ENCODE results near the gene SLC7A6.

The SLC7A6 gene

DNA sequence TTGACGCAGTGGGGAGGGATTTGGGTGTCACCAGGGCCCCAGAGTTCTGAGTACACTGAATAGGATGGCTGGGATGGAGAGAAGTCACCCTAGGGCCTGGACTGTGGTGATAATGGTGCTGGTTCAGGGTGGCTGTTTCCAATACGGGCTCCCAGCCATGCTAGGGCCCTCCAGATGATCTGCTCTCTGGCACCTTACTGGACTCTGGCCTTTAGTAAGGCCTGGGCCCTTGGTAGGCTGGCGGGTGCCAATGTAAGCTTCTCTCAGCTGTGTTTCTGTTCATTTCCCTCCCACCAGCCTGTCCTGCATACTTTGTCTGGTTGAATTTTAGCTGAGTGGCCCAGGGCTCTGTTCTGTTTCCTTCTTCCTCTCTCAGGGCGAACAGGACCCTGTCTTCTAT, 16.4 kb upstream of the SLC7A6 start:
- TF ChIP-seq, protein P1, sequence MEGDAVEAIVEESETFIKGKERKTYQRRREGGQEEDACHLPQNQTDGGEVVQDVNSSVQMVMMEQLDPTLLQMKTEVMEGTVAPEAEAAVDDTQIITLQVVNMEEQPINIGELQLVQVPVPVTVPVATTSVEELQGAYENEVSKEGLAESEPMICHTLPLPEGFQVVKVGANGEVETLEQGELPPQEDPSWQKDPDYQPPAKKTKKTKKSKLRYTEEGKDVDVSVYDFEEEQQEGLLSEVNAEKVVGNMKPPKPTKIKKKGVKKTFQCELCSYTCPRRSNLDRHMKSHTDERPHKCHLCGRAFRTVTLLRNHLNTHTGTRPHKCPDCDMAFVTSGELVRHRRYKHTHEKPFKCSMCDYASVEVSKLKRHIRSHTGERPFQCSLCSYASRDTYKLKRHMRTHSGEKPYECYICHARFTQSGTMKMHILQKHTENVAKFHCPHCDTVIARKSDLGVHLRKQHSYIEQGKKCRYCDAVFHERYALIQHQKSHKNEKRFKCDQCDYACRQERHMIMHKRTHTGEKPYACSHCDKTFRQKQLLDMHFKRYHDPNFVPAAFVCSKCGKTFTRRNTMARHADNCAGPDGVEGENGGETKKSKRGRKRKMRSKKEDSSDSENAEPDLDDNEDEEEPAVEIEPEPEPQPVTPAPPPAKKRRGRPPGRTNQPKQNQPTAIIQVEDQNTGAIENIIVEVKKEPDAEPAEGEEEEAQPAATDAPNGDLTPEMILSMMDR (IDR thresholded peaks at IDR 0.05; ENCODE audit: low read depth, low read length): no peak
- H3K4me3 ChIP-seq (ENCODE audit: low read depth, low read length): no peak overlapping the region

DNA sequence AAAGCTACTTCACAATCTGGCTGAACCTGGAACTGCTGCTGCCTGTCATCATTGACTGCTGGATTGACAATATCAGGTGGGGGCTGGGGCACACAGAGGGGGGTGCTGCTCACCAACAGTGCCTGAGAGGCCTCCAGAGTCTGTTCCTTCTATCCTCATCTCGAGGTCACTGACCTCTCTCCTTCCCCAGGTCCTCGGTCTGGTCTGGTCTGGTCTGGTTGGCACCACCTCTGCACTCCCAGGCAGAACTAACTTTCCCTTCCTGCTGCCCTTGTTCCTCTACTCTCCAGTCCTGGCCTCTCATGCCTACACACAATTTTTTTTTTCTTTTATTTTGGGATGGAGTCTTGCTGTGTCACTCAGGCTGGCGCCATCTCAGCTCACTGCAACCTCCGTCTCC, 15.0 kb upstream of the SLC7A6 start:
- H3K4me3 ChIP-seq (ENCODE audit: low read depth, low read length): no peak overlapping the region
- TF ChIP-seq, protein P1 (IDR thresholded peaks at IDR 0.05; ENCODE audit: low read depth, low read length): no peak

GRCh38 chr16:68250951-68251350, 13.4 kb upstream of the SLC7A6 start:
- no peak overlapping the region for H3K4me3 ChIP-seq (ENCODE audit: low read depth, low read length)
- TF ChIP-seq, protein P1 (IDR thresholded peaks at IDR 0.05; ENCODE audit: low read depth, low read length): no peak

GRCh38 chr16:68251832-68252231, 12.5 kb upstream of the SLC7A6 start:
- TF ChIP-seq, protein P1 (IDR thresholded peaks at IDR 0.05; ENCODE audit: low read depth, low read length): no peak

GRCh38 chr16:68252383-68252782, 11.9 kb upstream of the SLC7A6 start:
- H3K4me3 ChIP-seq (ENCODE audit: low read depth, low read length): no peak overlapping the region
- TF ChIP-seq, protein P1 (IDR thresholded peaks at IDR 0.05; ENCODE audit: low read depth, low read length): no peak

More at GRCh38 chr16:68251832-68252231, 12.5 kb upstream of the SLC7A6 start:
- no peak overlapping the region for H3K4me3 ChIP-seq (ENCODE audit: low read depth, low read length)

DNA sequence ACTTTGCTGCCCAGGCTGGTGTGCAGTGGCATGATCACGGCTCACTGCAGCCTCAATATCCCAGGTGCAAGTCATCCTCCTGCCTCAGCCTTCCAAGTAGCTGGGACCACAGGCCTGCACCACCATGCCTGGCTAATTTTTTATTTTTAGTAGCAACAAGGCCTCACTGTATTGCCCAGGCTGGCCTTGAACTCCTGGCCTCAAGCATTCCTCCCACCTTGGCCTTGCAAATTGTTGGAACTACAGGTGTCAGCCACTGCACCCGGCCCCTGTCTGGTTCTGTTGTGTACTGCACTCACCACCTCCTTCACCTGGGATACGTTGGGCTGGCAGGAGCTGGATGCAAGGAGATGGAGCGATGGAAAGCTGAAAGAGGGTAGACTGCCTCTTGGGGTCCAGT, 10.6 kb upstream of the SLC7A6 start:
- no peak overlapping the region for H3K4me3 ChIP-seq (ENCODE audit: low read depth, low read length)
- TF ChIP-seq, protein P1 (IDR thresholded peaks at IDR 0.05; ENCODE audit: low read depth, low read length): no peak

- no peak overlapping the region for H3K4me3 ChIP-seq (ENCODE audit: low read depth, low read length)
- TF ChIP-seq, protein P1 (IDR thresholded peaks at IDR 0.05; ENCODE audit: low read depth, low read length): no peak
Observed at GRCh38 chr16:68255712-68256111, 8.6 kb upstream of the SLC7A6 start.
